Right cardiac atrium (tissue), 5 donors: ENCODE data around the gene CWF19L2. TPM values are rescaled to one million over a fixed set of nuclear protein-coding genes. Genes with fewer than 3 reads are reported as not detected.
"Not testable (repeated sequence)": the region's sequence is repeated elsewhere in the genome, so short reads cannot be mapped to it uniquely, and the experiment has no call there.

Experiments
- ATAC-seq, 2 donors: fragments of 200-7000 bp; cut with Tn5 transposase; one replicate each; pipeline versions ENCODE4 v1.8.0 to v1.9.1; 2020; ENCODE audit warnings: moderate library complexity in 2 of 2, mild to moderate bottlenecking in 1 of 2
- DNase-seq, 3 donors: peaks; one replicate each; pipeline ENCODE4 v3.0.0-alpha.2; 2020
- H3K27ac ChIP-seq: one replicate; pipeline ENCODE4 v1.5.1; 2013; ENCODE audit warnings: mild to moderate bottlenecking, low read length, control low read depth, moderate library complexity
- H3K27me3 ChIP-seq: one replicate; pipeline ENCODE4 v1.6.1; 2013; ENCODE audit not compliant: control insufficient read depth, insufficient read depth
- H3K4me1 ChIP-seq: one replicate; pipeline ENCODE4 v1.6.1; 2013; ENCODE audit warnings: low read length; ENCODE audit not compliant: control insufficient read depth, insufficient read depth
- H3K4me3 ChIP-seq: one replicate; pipeline ENCODE4 v1.5.1; 2013; ENCODE audit warnings: low read length, control low read depth
- H3K9me3 ChIP-seq: one replicate; pipeline ENCODE4 v1.6.1; 2013; ENCODE audit warnings: low read length; ENCODE audit not compliant: control insufficient read depth
- WGBS: extraction: QIAGEN DNeasy Blood & Tissue Kit; methylation state at CpG from one replicate; pipeline ENCODE4 v1.1.7; 2013; 5-methylcytosine and 5-hydroxymethylcytosine counted together
- intact Hi-C, 4 donors: fragments of 100-400 bp; cut with DNase I; formaldehyde crosslinking; loops; one replicate each; pipeline versions ENCODE4 v1.11.0 to v1.14.0; 2022 to 2023
- long read RNA-seq, 4 donors: library from polyadenylated mRNA; unstranded; transcript quantifications; one replicate each; pipeline ENCODE4 v2.0.0, GENCODE V29; 2020 to 2021
- polyA plus RNA-seq: library from polyadenylated mRNA; stranded (reverse); fragments of 200-250 nt; gene quantifications from one replicate; pipeline ENCODE4 v1.2.3, GENCODE V29; 2013
- total RNA-seq, 4 donors: library from RNA; stranded (reverse); fragmentation: NEBNext Ultra II Directional; extraction: Animal tissue kit (Norgen Biotek cat#: 25700); gene quantifications; one replicate each; pipeline ENCODE4 v1.2.1, GENCODE V29; 2021
- donor health status: healthy with polysubstance abuse.
- donor health status: DM: no; HTN: yes; CAD: no.
- donor health status: DM: no; HTN: no; CAD: no.
- donor health status: DM: no; HTN: yes; CAD: no; lungs with severe emphysema.
- donor health status: DM: yes; HTN: yes; CAD: no.

CWF19L2 gene
- total RNA-seq: 10 to 100 TPM; 10.2 to 12.7 (median 11.8) TPM
- polyA plus RNA-seq: 5.3 TPM
- long read RNA-seq, donor 1, transcript CWF19L2-201 (18 exons, 3,278 nt): major isoform, 13 of 20 reads
- long read RNA-seq, donor 1, partial matches to known transcripts: 4 of 20 reads
- long read RNA-seq, donor 1, other reads (novel, unspliced or antisense): 3 of 20 reads
- long read RNA-seq, donor 2, transcript CWF19L2-201 (18 exons, 3,278 nt): major isoform, 7 of 9 reads
- long read RNA-seq, donor 2, partial matches to known transcripts: 2 of 9 reads
- long read RNA-seq, donor 2, other reads (novel, unspliced or antisense): 0 of 9 reads
- long read RNA-seq, donor 3, partial matches to known transcripts: 8 of 13 reads
- long read RNA-seq, donor 3, other reads (novel, unspliced or antisense): 1 of 13 reads
- long read RNA-seq, donor 4, partial matches to known transcripts: 0 of 6 reads
- long read RNA-seq, donor 4, other reads (novel, unspliced or antisense): 2 of 6 reads

- intact Hi-C loops: no loop called here
- Histone ChIP-seq H3K9me3 (no peaks in the 10 kb centered on the region), H3K27ac (peak within 1 kb of the TSS; percentile 67), H3K27me3 (no peaks in the 10 kb centered on the region), H3K4me1 (peaks cover 1% of the 10 kb centered on the region), H3K4me3 (peak within 1 kb of the TSS; percentile 100)
- DNase-seq: peak; percentile 92 to 95 (median 95)
- ATAC-seq: peak; percentile 100
- under 1% methylated on average over 30 of the region's 30 CpGs for WGBS
Measured at GRCh38 chr11:107457558-107458271, at the start of gene CWF19L2. TSS of gene CWF19L2 (minus strand) at chr11:107457825. CDS start at chr11:107457816, 9 bp downstream.

GRCh38 chr11:107505647-107506225 is 48.1 kb upstream of the CWF19L2 start:
- ATAC-seq: no peak
- Histone ChIP-seq H3K9me3 (no peaks in the 10 kb centered on the region), H3K4me3 (no peak overlapping the region), H3K4me1 (no peaks in the 10 kb centered on the region), H3K27ac (no peak overlapping the region), H3K27me3 (no peaks in the 10 kb centered on the region)
- DNase-seq: no peak
- intact Hi-C loops: no loop called here

GRCh38 chr11:107504981-107505380 is 47.4 kb upstream of the CWF19L2 start:
- H3K27ac ChIP-seq: no peak overlapping the region
- DNase-seq (no peak), ATAC-seq (no peak)
- H3K27me3 ChIP-seq: no peaks in the 10 kb centered on the region
- no peaks in the 10 kb centered on the region for H3K9me3 ChIP-seq
- WGBS: 87% methylated on average over 5 of the region's 5 CpGs
- no peak overlapping the region for H3K4me3 ChIP-seq
- intact Hi-C loops: no loop called here
- no peaks in the 10 kb centered on the region for H3K4me1 ChIP-seq

GRCh38 chr11:107501713-107502112 is 44.1 kb upstream of the CWF19L2 start:
- intact Hi-C loops: no loop called here
- DNase-seq (no peak), ATAC-seq (no peak)
- Histone ChIP-seq H3K27me3 (no peaks in the 10 kb centered on the region), H3K4me3 (no peak overlapping the region), H3K9me3 (no peaks in the 10 kb centered on the region), H3K4me1 (no peaks in the 10 kb centered on the region), H3K27ac (no peak overlapping the region)
- WGBS: 98% methylated on average over 1 of the region's 1 CpG

GRCh38 chr11:107497371-107497770 is 39.7 kb upstream of the CWF19L2 start:
- intact Hi-C loops, H3K9me3 ChIP-seq, H3K4me1 ChIP-seq, H3K4me3 ChIP-seq, DNase-seq, H3K27me3 ChIP-seq, ATAC-seq, H3K27ac ChIP-seq: not testable (repeated sequence)
- WGBS: 96% methylated on average over 7 of the region's 7 CpGs

GRCh38 chr11:107496011-107496410 is 38.4 kb upstream of the CWF19L2 start:
- ATAC-seq (no peak), DNase-seq (no peak)
- Histone ChIP-seq H3K9me3 (no peaks in the 10 kb centered on the region), H3K27ac (no peak overlapping the region), H3K27me3 (no peaks in the 10 kb centered on the region), H3K4me1 (peaks cover 2% of the 10 kb centered on the region), H3K4me3 (no peak overlapping the region)
- WGBS: 61% methylated on average over 4 of the region's 4 CpGs
- intact Hi-C loops: no loop called here

GRCh38 chr11:107494055-107494454 is 36.4 kb upstream of the CWF19L2 start:
- intact Hi-C loops: no loop called here
- DNase-seq: no peak
- WGBS: 71% methylated on average over 1 of the region's 1 CpG
- no peak for ATAC-seq
- no peaks in the 10 kb centered on the region for H3K9me3 ChIP-seq
- no peak overlapping the region for H3K27ac ChIP-seq
- H3K4me1 ChIP-seq: peaks cover 2% of the 10 kb centered on the region
- no peak overlapping the region for H3K4me3 ChIP-seq
- H3K27me3 ChIP-seq: no peaks in the 10 kb centered on the region

- ATAC-seq: no peak
Measured at GRCh38 chr11:107493117-107493516, 35.5 kb upstream of the CWF19L2 start.

GRCh38 chr11:107490836-107491235 is 33.2 kb upstream of the CWF19L2 start:
- no peaks in the 10 kb centered on the region for H3K9me3 ChIP-seq
- no peaks in the 10 kb centered on the region for H3K4me1 ChIP-seq
- H3K27ac ChIP-seq: no peak overlapping the region
- H3K4me3 ChIP-seq: no peak overlapping the region
- intact Hi-C loops: no loop called here
- ATAC-seq: no peak
- DNase-seq: no peak
- WGBS: 80% methylated on average over 2 of the region's 2 CpGs
- H3K27me3 ChIP-seq: no peaks in the 10 kb centered on the region

More at GRCh38 chr11:107493117-107493516, 35.5 kb upstream of the CWF19L2 start:
- Histone ChIP-seq H3K4me1 (peaks cover 2% of the 10 kb centered on the region), H3K4me3 (no peak overlapping the region), H3K27me3 (no peaks in the 10 kb centered on the region), H3K27ac (no peak overlapping the region), H3K9me3 (no peaks in the 10 kb centered on the region)
- DNase-seq: no peak
- intact Hi-C loops: no loop called here
- WGBS: 98% methylated on average over 1 of the region's 1 CpG

GRCh38 chr11:107482234-107482633 is 24.6 kb upstream of the CWF19L2 start:
- DNase-seq (no peak), ATAC-seq (no peak)
- no peaks in the 10 kb centered on the region for H3K4me1 ChIP-seq
- no peaks in the 10 kb centered on the region for H3K9me3 ChIP-seq
- no peak overlapping the region for H3K4me3 ChIP-seq
- H3K27me3 ChIP-seq: no peaks in the 10 kb centered on the region
- H3K27ac ChIP-seq: no peak overlapping the region
- intact Hi-C loops: no loop called here

GRCh38 chr11:107478922-107479321 is 21.3 kb upstream of the CWF19L2 start:
- Histone ChIP-seq H3K4me1 (no peaks in the 10 kb centered on the region), H3K9me3 (no peaks in the 10 kb centered on the region), H3K27me3 (no peaks in the 10 kb centered on the region), H3K27ac (no peak overlapping the region), H3K4me3 (no peak overlapping the region)
- intact Hi-C loops: no loop called here
- DNase-seq (no peak), ATAC-seq (no peak)
